Activated naive CD8-positive, alpha-beta T cell treated with anti-CD3 and anti-CD28 coated beads for 36 hours (primary cell): ENCODE data around the gene AFTPH. TPM values are rescaled to one million over a fixed set of nuclear protein-coding genes. Genes with fewer than 3 reads are reported as not detected.

Experiments
- DNase-seq: peaks from one replicate; pipeline ENCODE4 v3.0.0; 2021
- H3K27ac Mint-ChIP-seq: one replicate; pipeline ENCODE4 v1.8.0; 2022; ENCODE audit warnings: mild to moderate bottlenecking, moderate library complexity, mixed read lengths
- H3K27me3 Mint-ChIP-seq: one replicate; pipeline ENCODE4 v1.8.0; 2022; ENCODE audit warnings: mild to moderate bottlenecking, mixed read lengths
- H3K36me3 Mint-ChIP-seq: one replicate; pipeline ENCODE4 v1.8.0; 2021; ENCODE audit warnings: mild to moderate bottlenecking, mixed read lengths
- H3K4me1 Mint-ChIP-seq: one replicate; pipeline ENCODE4 v1.8.0; 2021; ENCODE audit warnings: mixed read lengths
- H3K4me3 Mint-ChIP-seq: one replicate; pipeline ENCODE4 v1.8.0; 2022; ENCODE audit warnings: mild to moderate bottlenecking, moderate library complexity, mixed read lengths
- H3K9me3 Mint-ChIP-seq: one replicate; pipeline ENCODE4 v1.8.0; 2022; ENCODE audit warnings: mixed read lengths
- total RNA-seq, 2 experiments: library from RNA; stranded (reverse); gene quantifications; one replicate each; pipeline ENCODE4 v1.2.3, GENCODE V29; 2021

The AFTPH gene
- total RNA-seq, 2 experiments from 2014 or later: 36.5 to 36.7 TPM

DNA sequence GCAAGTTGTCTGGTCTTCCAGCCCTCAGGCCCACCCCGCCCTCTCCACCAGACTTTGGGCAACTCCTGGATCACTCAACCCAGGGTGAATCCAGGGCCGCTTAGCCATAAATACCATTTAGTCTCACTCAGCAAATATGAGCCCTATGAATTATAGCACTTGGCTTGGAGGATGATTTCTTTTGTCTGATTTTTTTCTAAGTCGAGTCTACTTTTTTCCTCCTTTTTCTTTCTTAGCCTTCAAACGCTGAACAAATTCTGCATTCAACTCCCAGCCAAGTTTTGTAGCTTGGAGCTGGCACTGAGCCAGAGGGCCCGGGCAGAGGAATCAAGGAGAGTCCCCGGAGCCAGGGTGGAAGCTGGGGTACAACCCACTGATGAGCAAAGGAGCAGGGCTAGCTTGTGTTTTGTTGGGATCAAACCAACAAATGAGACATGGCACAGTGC is 80.9 kb downstream of the AFTPH start:
- Mint-ChIP-seq H3K36me3 (peaks cover 2% of the 10 kb centered on the region), H3K9me3 (peaks cover 3% of the 10 kb centered on the region), H3K4me1 (peaks cover 30% of the 10 kb centered on the region), H3K27me3 (no peaks in the 10 kb centered on the region), H3K4me3 (no peak overlapping the region), H3K27ac (no peak overlapping the region)
- DNase-seq: no peak

DNA sequence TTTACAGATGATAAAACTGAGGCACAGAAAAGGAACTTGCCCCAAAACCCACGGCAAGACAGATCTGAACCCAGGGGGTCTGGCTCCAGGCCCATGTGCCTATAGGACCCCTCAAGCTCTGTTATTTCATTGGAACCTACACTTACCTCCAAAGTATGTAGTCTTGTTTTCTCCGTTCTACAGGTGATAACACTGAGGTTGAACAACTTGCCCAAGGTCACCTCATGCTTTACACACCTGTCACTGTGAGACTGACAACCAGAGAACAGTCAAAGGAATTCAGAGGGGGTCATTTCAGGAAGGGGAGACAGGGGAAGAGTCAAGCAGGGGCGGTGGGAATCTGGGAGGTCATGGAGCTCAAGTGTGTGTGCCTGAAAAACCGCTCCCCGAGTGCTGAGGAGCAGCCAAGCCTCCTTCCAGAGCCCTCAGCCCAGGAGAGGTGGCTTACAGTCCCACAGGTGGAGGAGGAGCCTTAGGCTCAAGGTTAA is 81.9 kb downstream of the AFTPH start:
- DNase-seq: no peak
- no peak overlapping the region for H3K4me3 Mint-ChIP-seq
- no peak overlapping the region for H3K27ac Mint-ChIP-seq
- peaks cover 30% of the 10 kb centered on the region for H3K4me1 Mint-ChIP-seq
- peaks cover 3% of the 10 kb centered on the region for H3K9me3 Mint-ChIP-seq
- no peaks in the 10 kb centered on the region for H3K27me3 Mint-ChIP-seq
- H3K36me3 Mint-ChIP-seq: peaks cover 2% of the 10 kb centered on the region

DNA sequence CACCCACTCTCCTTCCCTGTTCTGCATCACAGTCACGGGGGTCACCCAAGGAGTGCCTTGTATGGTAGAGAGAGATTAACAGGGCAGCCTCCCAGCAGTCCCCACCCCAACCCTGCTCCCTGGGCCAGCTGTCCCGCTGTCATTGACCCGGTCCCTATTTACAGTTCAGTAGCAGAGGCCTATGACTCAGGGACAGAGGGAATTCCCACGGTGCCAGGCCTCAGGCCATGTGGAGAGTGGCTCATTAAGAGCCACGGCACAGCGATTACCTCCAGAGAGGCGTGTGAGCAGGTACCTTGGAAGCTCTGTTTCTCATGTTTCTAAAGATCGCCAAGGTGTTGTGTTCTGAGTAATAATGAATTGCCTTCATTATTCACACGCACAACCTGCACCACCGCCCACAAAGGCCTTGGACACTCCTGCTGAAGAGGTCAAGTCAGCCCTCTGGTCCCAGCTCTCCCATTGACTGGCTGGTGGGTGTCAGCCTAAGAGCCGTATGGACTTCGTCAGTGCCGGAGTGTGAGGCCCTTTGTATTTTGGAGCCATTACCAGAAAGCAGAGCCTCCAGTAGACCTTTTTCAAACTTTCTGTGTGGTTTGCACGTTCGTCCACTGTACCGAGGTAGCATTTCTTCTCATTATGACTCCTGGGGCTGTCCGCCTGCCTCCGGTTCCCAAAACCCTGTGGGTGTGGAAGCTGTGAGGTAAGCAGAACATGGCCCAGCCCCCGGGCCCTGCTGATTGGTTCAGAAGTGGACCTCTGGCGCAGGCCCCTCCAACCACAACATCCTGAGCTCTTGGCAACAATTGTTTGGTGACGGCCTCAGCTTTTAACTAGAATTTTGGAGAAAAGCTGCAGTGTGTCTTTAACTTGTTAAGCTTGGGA is 82.6 kb downstream of the AFTPH start:
- Mint-ChIP-seq H3K27ac (peak overlapping the region; percentile 86), H3K27me3 (no peaks in the 10 kb centered on the region), H3K4me3 (peak overlapping the region; percentile 44), H3K9me3 (peaks cover 3% of the 10 kb centered on the region), H3K36me3 (peaks cover 2% of the 10 kb centered on the region), H3K4me1 (peaks cover 30% of the 10 kb centered on the region)
- peak; percentile 90 for DNase-seq

DNA sequence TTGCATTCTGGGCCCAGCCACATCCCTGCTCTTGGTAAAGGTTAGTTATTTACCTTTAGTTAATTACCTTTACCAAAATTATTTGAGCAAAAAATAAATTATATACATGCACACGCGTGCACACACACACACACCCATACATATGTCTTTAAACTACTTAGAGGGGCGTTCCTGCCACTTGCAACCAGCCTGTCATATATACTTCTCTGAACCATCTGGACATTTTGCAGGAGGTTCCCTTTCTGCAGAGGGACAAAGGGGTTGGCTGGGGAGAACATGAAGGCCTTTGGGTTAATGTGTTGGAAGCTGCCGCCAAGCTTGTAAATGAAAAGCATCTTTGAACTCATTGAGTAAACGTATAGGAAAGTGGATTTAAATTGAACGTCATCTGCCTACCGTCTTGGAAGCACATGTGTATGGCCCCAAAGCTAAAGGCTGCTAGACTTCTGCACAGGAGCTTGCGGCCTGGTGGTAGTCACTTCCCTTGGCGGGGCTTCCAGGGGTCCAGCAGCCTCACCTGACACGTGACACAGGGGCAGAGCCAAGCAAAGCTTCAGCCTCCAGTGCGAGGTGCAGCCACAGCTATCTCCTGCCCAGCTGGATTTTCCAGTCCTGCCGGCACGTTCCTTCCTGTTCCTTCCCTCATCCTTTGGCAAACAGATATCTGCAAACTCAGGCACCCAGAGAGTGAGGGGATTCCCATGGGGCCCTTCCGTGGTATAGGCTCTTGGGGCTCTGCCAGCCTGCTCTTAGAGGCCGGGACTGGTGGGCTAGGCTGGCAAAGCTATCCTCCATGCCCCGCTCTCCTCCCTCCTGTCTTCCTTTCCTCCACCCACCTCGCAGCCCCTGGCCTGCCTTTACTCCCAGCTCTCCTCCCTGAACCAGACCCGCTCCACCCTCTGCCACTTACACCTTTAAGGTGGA is 83.5 kb downstream of the AFTPH start:
- Mint-ChIP-seq H3K27ac (no peak overlapping the region), H3K4me1 (peaks cover 30% of the 10 kb centered on the region)

DNA sequence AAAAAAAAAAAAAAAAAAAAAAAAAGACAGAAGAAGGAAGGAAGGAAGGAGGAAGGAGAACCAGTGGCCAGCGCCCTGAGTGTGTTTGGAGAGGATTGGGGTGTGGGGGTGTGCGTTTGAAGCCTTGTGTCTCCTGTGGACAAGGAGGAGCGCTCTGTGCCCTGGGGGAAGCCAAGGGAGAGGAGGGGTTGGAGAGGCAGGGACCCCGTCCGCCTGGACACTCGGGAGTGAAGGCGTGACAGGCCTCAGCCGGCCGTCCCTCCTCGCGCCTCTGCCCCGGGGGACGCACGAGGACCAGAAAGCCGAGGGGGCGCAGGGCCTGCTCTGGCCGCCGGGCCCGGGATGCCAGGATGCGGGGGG is 84.7 kb downstream of the AFTPH start:
- Mint-ChIP-seq H3K36me3 (peaks cover 2% of the 10 kb centered on the region), H3K27me3 (no peaks in the 10 kb centered on the region), H3K4me3 (peak overlapping the region; percentile 71), H3K27ac (peak overlapping the region; percentile 45), H3K9me3 (peaks cover 3% of the 10 kb centered on the region), H3K4me1 (peaks cover 30% of the 10 kb centered on the region)
- peak; percentile 14 for DNase-seq

More for the DNA sequence above, 83.5 kb downstream of the AFTPH start:
- no peak overlapping the region for H3K4me3 Mint-ChIP-seq
- peaks cover 2% of the 10 kb centered on the region for H3K36me3 Mint-ChIP-seq
- DNase-seq: no peak
- peaks cover 3% of the 10 kb centered on the region for H3K9me3 Mint-ChIP-seq
- H3K27me3 Mint-ChIP-seq: no peaks in the 10 kb centered on the region

DNA sequence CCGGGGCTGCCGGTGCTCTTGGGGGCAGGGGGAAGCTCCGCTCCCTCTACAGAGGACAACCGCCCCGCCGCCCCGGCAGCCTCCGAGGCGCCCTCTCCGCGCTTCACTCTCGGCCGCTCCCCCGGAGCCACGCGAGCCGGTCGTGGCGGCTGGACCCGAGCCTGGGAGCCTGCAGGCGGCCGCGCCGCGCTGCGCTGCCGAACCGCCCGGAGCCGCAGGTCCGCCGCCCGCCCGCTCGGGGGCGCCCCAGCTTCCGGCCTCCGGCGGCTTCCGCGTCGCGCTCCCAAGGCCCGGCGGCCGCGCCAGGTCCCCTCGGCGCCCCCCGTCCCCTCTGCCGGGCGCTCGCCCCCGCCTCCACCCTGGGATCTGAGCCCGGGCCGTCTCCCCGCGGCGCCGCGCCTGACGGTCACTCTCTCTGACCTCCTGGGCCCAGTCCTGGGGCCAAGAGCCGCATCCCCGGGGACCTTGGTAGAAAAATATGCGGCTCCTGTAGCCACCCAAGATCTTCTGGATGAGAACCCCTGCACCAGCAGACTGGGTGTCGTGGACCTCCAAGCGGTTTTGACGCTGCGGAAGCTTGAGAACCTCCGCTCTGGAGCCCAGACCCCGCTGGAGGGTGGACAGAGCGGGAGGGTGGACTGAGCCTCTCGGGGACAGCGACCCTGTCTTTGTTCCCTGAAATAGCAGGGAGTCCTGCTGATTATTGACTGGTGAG is 85.3 kb downstream of the AFTPH start:
- Mint-ChIP-seq H3K36me3 (peaks cover 2% of the 10 kb centered on the region), H3K27me3 (no peaks in the 10 kb centered on the region), H3K9me3 (no peaks in the 10 kb centered on the region), H3K4me1 (peaks cover 30% of the 10 kb centered on the region), H3K4me3 (peak overlapping the region; percentile 66), H3K27ac (no peak overlapping the region)
- DNase-seq: peak; percentile 84

DNA sequence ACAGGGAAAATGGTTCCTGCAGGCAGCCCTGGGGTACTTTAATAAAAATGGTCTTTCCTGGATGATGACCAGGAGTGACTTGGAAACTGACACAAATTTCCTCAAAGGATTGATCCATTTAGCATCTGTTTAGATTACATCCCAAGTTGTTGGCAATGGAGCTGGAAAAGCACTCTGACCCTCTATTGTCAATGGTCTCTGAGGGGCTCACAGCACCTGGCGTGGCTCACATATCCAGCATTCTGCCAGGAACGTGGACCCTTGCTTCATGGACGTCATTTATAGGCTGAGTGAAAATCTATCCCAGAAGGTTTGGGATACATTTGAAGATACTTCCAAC is 85.8 kb downstream of the AFTPH start:
- Mint-ChIP-seq H3K36me3 (no peaks in the 10 kb centered on the region), H3K9me3 (no peaks in the 10 kb centered on the region), H3K4me1 (peaks cover 28% of the 10 kb centered on the region), H3K27ac (no peak overlapping the region), H3K4me3 (peak overlapping the region; percentile 66), H3K27me3 (no peaks in the 10 kb centered on the region)
- DNase-seq: no peak

DNA sequence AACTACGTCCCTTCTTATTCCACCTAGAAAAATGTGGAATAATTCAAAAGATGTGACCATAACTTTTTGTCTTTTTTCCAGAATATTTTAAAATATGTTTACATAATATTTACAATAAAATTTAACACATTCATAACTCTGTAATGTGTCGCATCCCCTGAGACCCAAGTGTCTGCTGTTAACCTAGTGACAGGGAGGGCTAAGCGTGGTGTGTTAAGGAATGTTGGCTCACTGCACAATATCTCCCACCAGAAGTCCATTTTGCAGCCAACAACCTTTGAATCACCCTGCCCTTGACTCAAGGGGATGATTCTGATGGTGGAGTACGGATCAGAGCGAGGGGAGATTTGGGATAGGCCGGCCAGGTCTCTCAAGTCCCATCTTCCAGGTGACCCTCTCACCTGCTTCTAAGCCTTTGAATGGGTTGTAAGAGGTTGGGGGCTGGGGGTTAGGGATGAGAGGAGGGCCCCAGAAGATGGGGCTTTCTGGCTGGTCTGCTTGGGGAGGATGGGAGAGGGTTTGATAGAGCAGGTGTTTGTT is 86.3 kb downstream of the AFTPH start:
- Mint-ChIP-seq H3K27me3 (no peaks in the 10 kb centered on the region), H3K27ac (no peak overlapping the region), H3K4me3 (no peak overlapping the region), H3K36me3 (no peaks in the 10 kb centered on the region), H3K4me1 (peaks cover 28% of the 10 kb centered on the region), H3K9me3 (no peaks in the 10 kb centered on the region)
- no peak for DNase-seq

DNA sequence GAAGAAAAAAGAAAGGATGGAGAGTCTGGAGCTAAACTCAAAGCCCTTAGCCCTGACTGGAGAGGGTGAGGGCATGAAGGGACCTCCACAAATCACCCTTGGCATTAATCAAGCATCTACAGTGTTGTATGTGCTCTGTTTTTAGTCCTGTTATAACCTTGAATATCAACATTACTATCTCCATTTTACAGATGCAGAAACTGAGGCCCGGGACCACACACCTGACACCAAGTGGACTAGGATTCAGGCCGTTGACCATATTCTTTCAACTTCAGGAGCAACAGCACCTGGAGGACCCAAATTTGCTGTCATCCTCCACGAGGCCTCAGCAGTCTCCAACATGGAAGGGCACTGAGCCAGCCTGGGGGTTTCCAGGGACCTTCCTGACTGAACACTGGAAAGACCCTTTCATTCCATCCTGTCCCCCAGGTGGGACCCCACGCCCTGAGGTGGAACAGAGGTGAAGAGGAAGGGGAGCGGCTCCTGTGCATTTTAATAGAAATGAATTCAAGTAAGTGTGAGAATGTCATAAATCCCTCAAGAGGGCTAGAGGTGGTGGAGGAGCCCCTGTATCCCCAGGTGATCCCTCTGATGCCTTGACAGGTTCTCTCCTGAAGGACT is 88.6 kb downstream of the AFTPH start:
- Mint-ChIP-seq H3K9me3 (no peaks in the 10 kb centered on the region), H3K36me3 (no peaks in the 10 kb centered on the region), H3K27ac (no peak overlapping the region), H3K4me3 (no peak overlapping the region), H3K27me3 (no peaks in the 10 kb centered on the region), H3K4me1 (peaks cover 12% of the 10 kb centered on the region)
- DNase-seq: no peak

DNA sequence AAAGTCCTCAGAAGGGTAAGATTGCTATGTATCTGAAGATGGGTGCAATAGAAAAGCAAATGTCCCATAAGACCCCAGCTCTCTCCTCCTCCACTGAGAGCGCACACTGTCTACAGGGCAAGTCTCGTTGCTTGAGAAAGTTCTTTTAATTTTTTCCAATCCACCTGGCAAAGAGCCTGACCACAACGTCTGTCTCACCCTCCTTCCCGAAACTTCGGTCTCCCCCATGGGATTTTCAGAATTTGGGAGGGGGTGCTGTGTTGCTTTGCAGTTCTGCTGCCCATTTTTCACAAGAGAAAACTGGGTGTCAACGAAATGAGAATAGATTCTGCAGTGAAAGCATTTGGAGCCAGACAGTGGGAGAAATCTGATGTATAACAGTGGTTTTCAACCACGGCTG is 89.1 kb downstream of the AFTPH start:
- Mint-ChIP-seq H3K4me3 (no peak overlapping the region), H3K27me3 (no peaks in the 10 kb centered on the region), H3K36me3 (no peaks in the 10 kb centered on the region), H3K9me3 (no peaks in the 10 kb centered on the region), H3K4me1 (peaks cover 6% of the 10 kb centered on the region), H3K27ac (no peak overlapping the region)
- DNase-seq: no peak

DNA sequence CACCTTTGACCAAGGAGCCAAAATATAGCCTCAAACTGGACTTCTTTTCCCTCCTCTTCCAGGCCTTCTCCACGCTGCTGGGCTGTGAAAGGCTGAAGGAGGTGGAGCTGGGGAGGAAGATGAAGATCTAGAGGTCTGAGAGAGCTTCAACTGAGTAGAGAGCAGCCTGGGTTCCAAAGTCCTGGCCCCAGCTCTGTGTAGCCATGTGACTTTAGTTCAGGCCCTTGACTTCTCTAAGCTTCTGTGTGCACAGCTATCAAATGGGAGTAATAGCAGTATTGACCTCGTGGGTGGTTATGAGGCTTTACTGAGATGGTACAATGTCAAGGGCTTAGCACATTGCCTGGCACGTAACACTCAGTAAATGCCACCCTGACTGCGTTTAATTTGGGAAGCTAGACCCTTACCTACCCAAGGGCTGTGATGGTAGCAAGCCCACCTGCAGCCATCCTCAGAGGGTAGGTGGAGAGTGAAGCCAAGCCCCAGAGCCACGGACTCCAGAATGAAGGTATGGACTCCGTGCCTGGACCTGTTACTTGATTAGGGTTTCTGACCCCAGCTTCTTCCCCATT is 91.2 kb downstream of the AFTPH start:
- no peak overlapping the region for H3K27ac Mint-ChIP-seq
- DNase-seq: no peak
- no peak overlapping the region for H3K4me3 Mint-ChIP-seq
- H3K9me3 Mint-ChIP-seq: no peaks in the 10 kb centered on the region
- H3K4me1 Mint-ChIP-seq: no peaks in the 10 kb centered on the region
- H3K36me3 Mint-ChIP-seq: no peaks in the 10 kb centered on the region
- H3K27me3 Mint-ChIP-seq: no peaks in the 10 kb centered on the region

DNA sequence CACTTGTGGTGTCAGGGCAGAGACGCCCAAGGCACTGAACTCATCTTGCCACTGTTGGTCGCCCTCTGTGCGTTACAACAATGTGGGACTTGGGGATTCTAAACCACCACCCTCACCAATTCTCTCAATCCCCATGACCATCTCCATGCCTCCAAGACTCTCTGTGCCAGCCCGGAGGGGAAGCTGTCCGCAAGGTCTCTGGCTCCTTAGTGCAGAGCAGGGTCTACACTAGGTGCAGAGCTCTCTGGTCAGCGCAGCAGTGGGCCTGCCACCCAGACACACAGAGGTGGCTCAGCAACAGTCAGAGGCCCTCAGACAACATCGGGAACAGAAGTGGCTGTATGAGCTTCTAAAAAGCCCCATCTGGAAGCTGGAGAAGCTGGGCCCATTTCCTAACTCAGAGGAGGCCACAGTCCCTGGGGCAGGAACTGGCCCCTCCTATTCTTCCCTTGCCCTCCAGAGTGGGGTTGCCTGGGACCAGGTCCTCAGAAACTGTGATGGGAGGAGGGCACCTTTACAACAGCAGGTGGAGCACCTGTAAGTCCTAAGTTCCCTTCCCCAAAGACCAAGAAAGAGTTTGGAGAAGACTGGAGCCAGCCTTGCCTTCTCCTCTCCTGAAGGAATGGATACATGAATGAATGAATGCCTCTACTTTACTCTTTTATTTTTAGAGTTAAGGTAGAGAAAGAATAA is 91.9 kb downstream of the AFTPH start:
- Mint-ChIP-seq H3K27me3 (no peaks in the 10 kb centered on the region), H3K4me1 (no peaks in the 10 kb centered on the region), H3K9me3 (no peaks in the 10 kb centered on the region), H3K27ac (no peak overlapping the region), H3K36me3 (no peaks in the 10 kb centered on the region), H3K4me3 (no peak overlapping the region)
- DNase-seq: no peak

DNA sequence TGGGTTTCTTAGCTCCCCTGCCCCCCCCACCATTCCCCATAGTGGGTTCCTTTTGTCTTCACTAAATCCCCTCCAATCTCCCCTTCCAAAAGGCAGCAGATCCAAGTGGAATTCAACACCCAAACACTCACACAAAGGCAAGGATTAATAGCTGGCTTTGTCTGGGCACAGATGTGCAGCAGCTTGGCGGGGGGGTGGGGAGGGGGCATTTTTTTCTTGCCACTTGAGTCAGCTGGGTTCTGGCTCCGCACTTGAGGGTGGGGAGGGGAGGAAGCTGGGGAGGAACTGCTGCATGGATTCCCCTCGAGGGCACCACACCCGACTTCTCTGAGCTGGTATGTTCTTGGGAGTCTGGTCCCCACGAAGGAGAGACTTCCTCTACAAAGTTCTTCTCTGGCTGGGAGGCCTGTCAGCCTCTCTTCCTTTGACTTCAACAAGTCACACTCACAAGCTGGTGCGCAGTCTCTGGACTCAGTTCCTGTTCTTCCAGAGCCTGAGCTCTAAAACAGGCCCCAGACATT is 93.6 kb downstream of the AFTPH start:
- Mint-ChIP-seq H3K27me3 (no peaks in the 10 kb centered on the region), H3K9me3 (no peaks in the 10 kb centered on the region), H3K4me3 (no peak overlapping the region), H3K36me3 (no peaks in the 10 kb centered on the region), H3K27ac (no peak overlapping the region), H3K4me1 (no peaks in the 10 kb centered on the region)
- no peak for DNase-seq
